Measurements from ENCODE around the gene DTNB. TPM values are rescaled to one million over a fixed set of nuclear protein-coding genes. Genes with fewer than 3 reads are reported as not detected.

DTNB gene
- total and polyA plus RNA-seq, 9 donors, result 8.0 to 24.9 (median 17.5) TPM

- DNase-seq, result peak; percentile 65 to 74 (median 72)
- H3K4me3 ChIP-seq, result peak overlapping the region; percentile 73
- TF ChIP-seq POLR2A (IDR thresholded peaks at IDR 0.05) (no peak), CTCF (IDR thresholded peaks at IDR 0.05) (no peak), EP300 (IDR thresholded peaks at IDR 0.05) (no peak)
- 57 to 83% (median 58%) methylated on average over 12 to 18 of the region's 18 CpGs for WGBS, 3 donors
- intact Hi-C loops (cut with DNase I), result loop anchor here in 2 of 4 donors (10.0 kb wide), 2 partner anchors 55 to 185 kb away; no protein-coding TSS in a partner anchor
- peaks cover 14% of the 10 kb centered on the region for H3K4me1 ChIP-seq (ENCODE audit: insufficient read depth)
- no peaks in the 10 kb centered on the region for H3K36me3 ChIP-seq
- H3K27ac ChIP-seq, result peak overlapping the region; percentile 74 to 81
- H3K9me3 ChIP-seq, result no peaks in the 10 kb centered on the region
- no peaks in the 10 kb centered on the region for H3K27me3 ChIP-seq
These were observed 333.6 kb downstream of the DTNB start for GRCh38 chr2:25339791-25340180.

GRCh38 chr2:25339211-25339674 is 334.1 kb downstream of the DTNB start:
- Histone ChIP-seq H3K36me3 (no peaks in the 10 kb centered on the region), H3K27ac (peak overlapping the region; percentile 74 to 81), H3K4me1 (ENCODE audit: insufficient read depth) (peaks cover 14% of the 10 kb centered on the region), H3K27me3 (no peaks in the 10 kb centered on the region), H3K4me3 (no peak overlapping the region), H3K9me3 (no peaks in the 10 kb centered on the region)
- intact Hi-C loops (cut with DNase I), result loop anchor here in 1 of 4 donors (10.0 kb wide), 1 partner anchor 54 kb away; no protein-coding TSS in a partner anchor
- TF ChIP-seq CTCF (IDR thresholded peaks at IDR 0.05) (no peak), EP300 (IDR thresholded peaks at IDR 0.05) (no peak), POLR2A (IDR thresholded peaks at IDR 0.05) (no peak)
- DNase-seq, result peak in 1 of 5 donors; percentile 30
- 39 to 41% (median 39%) methylated on average over 8 of the region's 8 CpGs for WGBS, 3 donors

GRCh38 chr2:25338401-25338800 is 335.0 kb downstream of the DTNB start:
- H3K27me3 ChIP-seq, result no peaks in the 10 kb centered on the region
- no peaks in the 10 kb centered on the region for H3K36me3 ChIP-seq
- H3K4me3 ChIP-seq, result no peak overlapping the region
- no peak for TF ChIP-seq EP300 (IDR thresholded peaks at IDR 0.05)
- no peak for TF ChIP-seq CTCF (IDR thresholded peaks at IDR 0.05)
- DNase-seq, result peak in 1 of 5 donors; percentile 16
- peaks cover 14% of the 10 kb centered on the region for H3K4me1 ChIP-seq (ENCODE audit: insufficient read depth)
- 75 to 82% (median 77%) methylated on average over 13 of the region's 13 CpGs for WGBS, 3 donors
- intact Hi-C loops (cut with DNase I), result loop anchor here in 1 of 4 donors (10.0 kb wide), 1 partner anchor 54 kb away; no protein-coding TSS in a partner anchor
- H3K9me3 ChIP-seq, result no peaks in the 10 kb centered on the region
- H3K27ac ChIP-seq, result no peak overlapping the region

- H3K9me3 ChIP-seq, result no peaks in the 10 kb centered on the region
- H3K27ac ChIP-seq, result no peak overlapping the region
- no peak overlapping the region for H3K4me3 ChIP-seq
- DNase-seq, result peak in 1 of 5 donors; percentile 14
- 80 to 86% (median 86%) methylated on average over 7 of the region's 7 CpGs for WGBS, 3 donors
- H3K4me1 ChIP-seq (ENCODE audit: insufficient read depth), result peaks cover 14% of the 10 kb centered on the region
- H3K27me3 ChIP-seq, result no peaks in the 10 kb centered on the region
- TF ChIP-seq EP300 (IDR thresholded peaks at IDR 0.05), result no peak
- TF ChIP-seq CTCF (IDR thresholded peaks at IDR 0.05), result no peak
- no peak for TF ChIP-seq POLR2A (IDR thresholded peaks at IDR 0.05)
- intact Hi-C loops (cut with DNase I), result loop anchor here in 1 of 4 donors (10.0 kb wide), 1 partner anchor 53 kb away; no protein-coding TSS in a partner anchor
- H3K36me3 ChIP-seq, result no peaks in the 10 kb centered on the region
These were observed 335.5 kb downstream of the DTNB start for GRCh38 chr2:25337891-25338290.

Data from ovary (tissue), 9 donors.